Uterus (tissue), 2 donors: ENCODE results near the gene PLP1.

ENCODE experiments used
- POLR2A ChIP-seq, 2 donors: fragments of 450-650 bp; IDR thresholded peaks; one replicate each; pipeline ENCODE4 v1.6.1; 2016; ENCODE audit warnings: antibody characterized with exemption in 2 of 2, mild to moderate bottlenecking in 1 of 2, moderate library complexity in 1 of 2
- TF ChIP-seq, protein P1 (sequence below), 4 experiments: fragments of 200-600 bp in 2 of 4; fragments of 450-650 bp in 2 of 4; sonication (generic) in 2 of 4; IDR thresholded peaks; one replicate each; pipeline ENCODE4 v1.5.1; 2016 to 2019; ENCODE audit warnings: antibody characterized with exemption in 4 of 4, mild to moderate bottlenecking in 2 of 4, moderate library complexity in 1 of 4

GRCh38 chrX:103773445-103773844 lies 3.2 kb upstream of the PLP1 start:
- TF ChIP-seq, protein P1, sequence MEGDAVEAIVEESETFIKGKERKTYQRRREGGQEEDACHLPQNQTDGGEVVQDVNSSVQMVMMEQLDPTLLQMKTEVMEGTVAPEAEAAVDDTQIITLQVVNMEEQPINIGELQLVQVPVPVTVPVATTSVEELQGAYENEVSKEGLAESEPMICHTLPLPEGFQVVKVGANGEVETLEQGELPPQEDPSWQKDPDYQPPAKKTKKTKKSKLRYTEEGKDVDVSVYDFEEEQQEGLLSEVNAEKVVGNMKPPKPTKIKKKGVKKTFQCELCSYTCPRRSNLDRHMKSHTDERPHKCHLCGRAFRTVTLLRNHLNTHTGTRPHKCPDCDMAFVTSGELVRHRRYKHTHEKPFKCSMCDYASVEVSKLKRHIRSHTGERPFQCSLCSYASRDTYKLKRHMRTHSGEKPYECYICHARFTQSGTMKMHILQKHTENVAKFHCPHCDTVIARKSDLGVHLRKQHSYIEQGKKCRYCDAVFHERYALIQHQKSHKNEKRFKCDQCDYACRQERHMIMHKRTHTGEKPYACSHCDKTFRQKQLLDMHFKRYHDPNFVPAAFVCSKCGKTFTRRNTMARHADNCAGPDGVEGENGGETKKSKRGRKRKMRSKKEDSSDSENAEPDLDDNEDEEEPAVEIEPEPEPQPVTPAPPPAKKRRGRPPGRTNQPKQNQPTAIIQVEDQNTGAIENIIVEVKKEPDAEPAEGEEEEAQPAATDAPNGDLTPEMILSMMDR (IDR thresholded peaks at IDR 0.05) = no peak
- TF ChIP-seq POLR2A (IDR thresholded peaks at IDR 0.05) = no peak
